H9 (cell line): ENCODE results near the gene CRABP2. TPM values are rescaled to one million over a fixed set of nuclear protein-coding genes. Genes with fewer than 3 reads are reported as not detected.

ENCODE experiments used
- DNase-seq: peaks from one replicate; pipeline ENCODE4 v3.0.0-alpha.2; 2017
- H2AFZ ChIP-seq: one replicate; pipeline ENCODE4 v1.6.1; 2013; ENCODE audit warnings: mild to moderate bottlenecking, low read length, control low read depth, moderate library complexity
- H2AK5ac ChIP-seq: 2 replicates; pipeline ENCODE4 v1.6.1; 2013; ENCODE audit warnings: low read length, control low read depth, mixed read lengths; ENCODE audit not compliant: insufficient read length
- H2BK120ac ChIP-seq: one replicate; pipeline ENCODE4 v1.6.1; 2013; ENCODE audit warnings: low read depth, mild to moderate bottlenecking, low read length, control low read depth, inconsistent platforms; ENCODE audit not compliant: poor library complexity, severe bottlenecking
- H2BK12ac ChIP-seq: 2 replicates; pipeline ENCODE4 v1.6.1; 2013; ENCODE audit warnings: low read length, control low read depth, mixed read lengths, low read depth; ENCODE audit not compliant: insufficient read length
- H2BK15ac ChIP-seq: 2 replicates; pipeline ENCODE4 v1.6.1; 2013; ENCODE audit warnings: low read depth, low read length, control low read depth
- H2BK20ac ChIP-seq: one replicate; pipeline ENCODE4 v1.6.1; 2013; ENCODE audit warnings: low read depth, mild to moderate bottlenecking, low read length, control low read depth, inconsistent platforms; ENCODE audit not compliant: poor library complexity, severe bottlenecking
- H2BK5ac ChIP-seq: 2 replicates; pipeline ENCODE4 v1.6.1; 2013; ENCODE audit warnings: low read length, control low read depth, mixed read lengths; ENCODE audit not compliant: insufficient read length
- H3K14ac ChIP-seq: 2 replicates; pipeline ENCODE4 v1.6.1; 2013; ENCODE audit warnings: low read length, control low read depth; ENCODE audit not compliant: insufficient read depth
- H3K18ac ChIP-seq: 2 replicates; pipeline ENCODE4 v1.6.1; 2013; ENCODE audit warnings: low read depth, mild to moderate bottlenecking, mixed read lengths, low read length, control low read depth; ENCODE audit not compliant: insufficient read length
- H3K23ac ChIP-seq: 2 replicates; pipeline ENCODE4 v1.6.1; 2013; ENCODE audit warnings: low read length, control low read depth, mixed read lengths, low read depth; ENCODE audit not compliant: insufficient read length
- H3K23me2 ChIP-seq: 2 replicates; pipeline ENCODE4 v1.6.1; 2013; ENCODE audit warnings: low read depth, mild to moderate bottlenecking, mixed read lengths, low read length, control low read depth; ENCODE audit not compliant: insufficient read length, poor library complexity, severe bottlenecking
- H3K27ac ChIP-seq: 2 replicates; pipeline ENCODE4 v1.5.1; 2013; ENCODE audit warnings: low read length, control low read depth, mixed read lengths, low read depth; ENCODE audit not compliant: insufficient read length
- H3K27me3 ChIP-seq: 2 replicates; pipeline ENCODE4 v1.6.1; 2013; ENCODE audit warnings: low read length, control low read depth, inconsistent platforms; ENCODE audit not compliant: insufficient read depth
- H3K4ac ChIP-seq: 2 replicates; pipeline ENCODE4 v1.6.1; 2013; ENCODE audit warnings: low read depth, mild to moderate bottlenecking, control low read depth, inconsistent platforms, low read length, moderate library complexity
- H3K4me1 ChIP-seq: 2 replicates; pipeline ENCODE4 v1.6.1; 2013; ENCODE audit warnings: low read length, control low read depth, inconsistent platforms; ENCODE audit not compliant: insufficient read depth
- H3K4me2 ChIP-seq: 2 replicates; pipeline ENCODE4 v1.6.1; 2013; ENCODE audit warnings: low read length, control low read depth, mixed read lengths; ENCODE audit not compliant: insufficient read length, insufficient read depth
- H3K56ac ChIP-seq: 2 replicates; pipeline ENCODE4 v1.6.1; 2013; ENCODE audit warnings: low read depth, mild to moderate bottlenecking, mixed read lengths, low read length, control low read depth; ENCODE audit not compliant: insufficient read length
- H3K79me1 ChIP-seq: 2 replicates; pipeline ENCODE4 v1.6.1; 2013; ENCODE audit warnings: low read depth, mild to moderate bottlenecking, moderate library complexity, low read length, control low read depth, inconsistent platforms; ENCODE audit not compliant: insufficient read depth, poor library complexity, severe bottlenecking
- H3K79me2 ChIP-seq: 2 replicates; pipeline ENCODE4 v1.6.1; 2013; ENCODE audit warnings: low read length, control low read depth, inconsistent platforms; ENCODE audit not compliant: insufficient read depth
- H3K9ac ChIP-seq: 2 replicates; pipeline ENCODE4 v1.6.1; 2013; ENCODE audit warnings: low read length, control low read depth, mixed read lengths; ENCODE audit not compliant: insufficient read length; ENCODE audit errors: extremely low read depth
- H3K9me3 ChIP-seq: one replicate; pipeline ENCODE4 v1.6.1; 2013; ENCODE audit warnings: low read depth, low read length, inconsistent platforms; ENCODE audit not compliant: control insufficient read depth
- H3T11ph ChIP-seq: one replicate; pipeline ENCODE4 v1.6.1; 2013; ENCODE audit warnings: mild to moderate bottlenecking, low read length, control low read depth, inconsistent platforms
- H4K20me1 ChIP-seq: one replicate; pipeline ENCODE4 v1.6.1; 2013; ENCODE audit not compliant: control insufficient read depth, insufficient read length, insufficient read depth
- H4K5ac ChIP-seq: 2 replicates; pipeline ENCODE4 v1.6.1; 2013; ENCODE audit warnings: low read depth, mild to moderate bottlenecking, mixed read lengths, low read length, control low read depth; ENCODE audit not compliant: insufficient read length
- H4K8ac ChIP-seq: replicated peaks from 2 replicates; pipeline ENCODE4 v1.6.1; 2013; ENCODE audit warnings: low read length, control low read depth, mixed read lengths, low read depth; ENCODE audit not compliant: insufficient read length
- H4K91ac ChIP-seq: 2 replicates; pipeline ENCODE4 v1.6.1; 2013; ENCODE audit warnings: low read depth, mild to moderate bottlenecking, moderate library complexity, mixed read lengths, low read length, control low read depth; ENCODE audit not compliant: insufficient read length
- H3K27ac Mint-ChIP-seq, 3 experiments: 2 replicates in 2 of 3; 3 replicates in 1 of 3; pipeline ENCODE4 v1.8.0; 2020 to 2021; ENCODE audit warnings: mixed read lengths in 3 of 3, mild to moderate bottlenecking in 1 of 3, moderate library complexity in 1 of 3
- H3K27me3 Mint-ChIP-seq: 2 replicates; pipeline ENCODE4 v1.8.0; 2021; ENCODE audit warnings: low read depth, mild to moderate bottlenecking, moderate library complexity, mixed read lengths
- H3K36me3 Mint-ChIP-seq, 3 experiments: 2 replicates in 2 of 3; 3 replicates in 1 of 3; pipeline ENCODE4 v1.8.0; 2020 to 2021; ENCODE audit warnings: low read depth in 3 of 3, mixed read lengths in 3 of 3; ENCODE audit not compliant: insufficient read depth in 1 of 3
- H3K4me1 Mint-ChIP-seq, 2 experiments: 2 replicates each; pipeline ENCODE4 v1.8.0; 2020; ENCODE audit warnings: mixed read lengths in 2 of 2
- H3K4me3 Mint-ChIP-seq, 2 experiments: 2 replicates in 1 of 2; 3 replicates in 1 of 2; pipeline ENCODE4 v1.8.0; 2020 to 2021; ENCODE audit warnings: mild to moderate bottlenecking in 2 of 2, mixed read lengths in 2 of 2, moderate library complexity in 1 of 2
- H3K9me3 Mint-ChIP-seq, 2 experiments: 2 replicates in 1 of 2; 3 replicates in 1 of 2; pipeline ENCODE4 v1.8.0; 2020; ENCODE audit warnings: mild to moderate bottlenecking in 2 of 2, mixed read lengths in 2 of 2, moderate library complexity in 1 of 2
- WGBS: extraction: QIAGEN DNeasy Blood & Tissue Kit; methylation state at CpG from one replicate; pipeline ENCODE4 v1.1.7; 2013; ENCODE audit warnings: missing lambda C conversion rate, low lambda C conversion rate, mixed read lengths; ENCODE audit not compliant: insufficient read length; ENCODE audit errors: extremely low coverage; 5-methylcytosine and 5-hydroxymethylcytosine counted together
- total RNA-seq: library from RNA; stranded (reverse); gene quantifications from 2 replicates; pipeline ENCODE4 v1.2.1, GENCODE V29; 2021
- TF ChIP-seq, protein P1 (sequence below): fragments of 200-600 bp; sonication (generic); conservative IDR thresholded peaks from 3 replicates; pipeline ENCODE4 v1.8.0; 2021; ENCODE audit warnings: antibody characterized with exemption, mild to moderate bottlenecking

The CRABP2 gene
- total RNA-seq, 1 experiment from 2014 or later: 184 TPM

DNA sequence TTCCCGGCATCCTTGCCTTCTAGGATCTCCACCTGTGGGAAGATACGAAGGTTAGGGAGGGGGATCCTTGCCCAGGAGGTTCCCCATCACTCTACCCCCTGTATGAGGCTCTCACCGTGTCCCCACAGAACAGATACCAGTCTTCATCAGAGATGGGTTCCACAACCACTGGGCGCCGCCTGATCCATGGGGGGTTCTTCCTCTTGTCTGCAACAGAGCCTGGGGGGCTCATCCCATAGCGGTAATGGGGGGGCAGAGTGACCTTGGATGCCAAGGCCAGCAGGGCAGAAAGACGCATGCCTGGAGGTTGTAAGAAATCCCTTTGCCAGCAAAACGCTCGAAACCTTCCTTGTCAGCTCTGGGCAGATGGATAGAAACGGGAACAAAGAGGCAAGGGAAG lies 33.0 kb upstream of the CRABP2 start:
- Histone ChIP-seq H2BK5ac (no peak overlapping the region), H3K9ac (no peak overlapping the region), H2BK15ac (no peak overlapping the region), H2BK120ac (no peak overlapping the region), H3K79me2 (no peaks in the 10 kb centered on the region), H2BK20ac (no peak overlapping the region), H3T11ph (no peak overlapping the region), H2BK12ac (no peak overlapping the region), H4K20me1 (no peaks in the 10 kb centered on the region), H3K56ac (no peak overlapping the region), H3K18ac (no peak overlapping the region), H2AK5ac (no peak overlapping the region), H3K23ac (no peak overlapping the region), H3K23me2 (peaks cover 5% of the 10 kb centered on the region), H3K27me3 (no peaks in the 10 kb centered on the region), H3K27ac (no peak overlapping the region), H3K4ac (no peak overlapping the region), H3K9me3 (no peaks in the 10 kb centered on the region), H4K5ac (no peak overlapping the region), H3K4me1 (no peaks in the 10 kb centered on the region), H3K14ac (no peak overlapping the region), H2AFZ (no peak overlapping the region), H4K8ac (no peak overlapping the region), H4K91ac (no peak overlapping the region), H3K4me2 (no peak overlapping the region), H3K79me1 (no peaks in the 10 kb centered on the region)
- Mint-ChIP-seq H3K27me3 (no peaks in the 10 kb centered on the region), H3K9me3 (no peaks in the 10 kb centered on the region; a peak in 1 of 5 replicates), H3K36me3 (peaks cover 7 to 32% (median 28%) of the 10 kb centered on the region in 3 experiments; a peak in 6 of 7 replicates), H3K27ac (peak overlapping the region in 2 of 3 experiments; percentile 23 to 37; a peak in 1 of 7 replicates), H3K4me3 (no peak overlapping the region; a peak in 1 of 5 replicates), H3K4me1 (peaks cover 14 to 19% of the 10 kb centered on the region in 2 experiments)
- WGBS: no CpG with 5 or more reads among the region's 10 CpGs
- TF ChIP-seq, protein P1, sequence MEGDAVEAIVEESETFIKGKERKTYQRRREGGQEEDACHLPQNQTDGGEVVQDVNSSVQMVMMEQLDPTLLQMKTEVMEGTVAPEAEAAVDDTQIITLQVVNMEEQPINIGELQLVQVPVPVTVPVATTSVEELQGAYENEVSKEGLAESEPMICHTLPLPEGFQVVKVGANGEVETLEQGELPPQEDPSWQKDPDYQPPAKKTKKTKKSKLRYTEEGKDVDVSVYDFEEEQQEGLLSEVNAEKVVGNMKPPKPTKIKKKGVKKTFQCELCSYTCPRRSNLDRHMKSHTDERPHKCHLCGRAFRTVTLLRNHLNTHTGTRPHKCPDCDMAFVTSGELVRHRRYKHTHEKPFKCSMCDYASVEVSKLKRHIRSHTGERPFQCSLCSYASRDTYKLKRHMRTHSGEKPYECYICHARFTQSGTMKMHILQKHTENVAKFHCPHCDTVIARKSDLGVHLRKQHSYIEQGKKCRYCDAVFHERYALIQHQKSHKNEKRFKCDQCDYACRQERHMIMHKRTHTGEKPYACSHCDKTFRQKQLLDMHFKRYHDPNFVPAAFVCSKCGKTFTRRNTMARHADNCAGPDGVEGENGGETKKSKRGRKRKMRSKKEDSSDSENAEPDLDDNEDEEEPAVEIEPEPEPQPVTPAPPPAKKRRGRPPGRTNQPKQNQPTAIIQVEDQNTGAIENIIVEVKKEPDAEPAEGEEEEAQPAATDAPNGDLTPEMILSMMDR: no peak
- no peak for DNase-seq
